Neural cell (in vitro differentiated cells): ENCODE data around the gene SERPINB2. TPM values are rescaled to one million over a fixed set of nuclear protein-coding genes. Genes with fewer than 3 reads are reported as not detected.

Source experiments
- H2AFZ ChIP-seq: fragments of 200-600, 300-800 bp; sonication (generic), shearing (Covaris generic); 2 replicates; pipeline ENCODE4 v1.6.0; 2014; ENCODE audit warnings: low read depth, mild to moderate bottlenecking, antibody characterized with exemption, low read length, moderate library complexity
- H3F3A ChIP-seq: fragments of 200-600 bp; shearing (Covaris generic); 2 replicates; pipeline ENCODE4 v1.6.1; 2016; ENCODE audit warnings: mild to moderate bottlenecking, moderate library complexity, mixed read lengths, antibody characterized with exemption, low read length; ENCODE audit not compliant: insufficient read depth, poor library complexity, severe bottlenecking
- H3K27ac ChIP-seq: fragments of 200-600, 300-800 bp; sonication (generic), shearing (Covaris generic); 2 replicates; pipeline ENCODE4 v1.5.1; 2014; ENCODE audit warnings: mild to moderate bottlenecking, low read length, moderate library complexity
- H3K27me3 ChIP-seq: fragments of 300-800, 200-600 bp; sonication (generic), shearing (Covaris generic); 2 replicates; pipeline ENCODE4 v1.6.0; 2014; ENCODE audit warnings: mild to moderate bottlenecking, low read depth, low read length, moderate library complexity; ENCODE audit not compliant: insufficient read depth
- H3K36me3 ChIP-seq: fragments of 300-800, 200-600 bp; sonication (generic), shearing (Covaris generic); 2 replicates; pipeline ENCODE4 v1.5.1; 2014; ENCODE audit warnings: mild to moderate bottlenecking, antibody characterized with exemption, low read length, moderate library complexity; ENCODE audit not compliant: insufficient read depth
- H3K4me2 ChIP-seq: fragments of 300-800, 200-600 bp; sonication (generic), shearing (Covaris generic); 2 replicates; pipeline ENCODE4 v1.6.0; 2014; ENCODE audit warnings: mild to moderate bottlenecking, low read length
- H3K4me3 ChIP-seq: fragments of 300-800, 200-600 bp; sonication (generic), shearing (Covaris generic); 2 replicates; pipeline ENCODE4 v1.5.1; 2014; ENCODE audit warnings: mild to moderate bottlenecking, low read length, moderate library complexity
- H3K79me2 ChIP-seq: fragments of 200-600 bp; shearing (Covaris generic); replicated peaks from 2 replicates; pipeline ENCODE4 v1.6.0; 2014; ENCODE audit warnings: mild to moderate bottlenecking, low read length, moderate library complexity; ENCODE audit not compliant: insufficient read depth
- H3K9ac ChIP-seq: fragments of 300-800, 200-600 bp; sonication (generic), shearing (Covaris generic); 2 replicates; pipeline ENCODE4 v1.6.1; 2016; ENCODE audit warnings: mild to moderate bottlenecking, low read length, mixed read lengths
- H3K9me2 ChIP-seq: fragments of 200-600 bp; shearing (Covaris generic); 2 replicates; pipeline ENCODE4 v1.6.1; 2016; ENCODE audit warnings: mild to moderate bottlenecking, low read length, mixed read lengths; ENCODE audit not compliant: insufficient read depth
- H3K9me3 ChIP-seq: fragments of 200-600, 300-800 bp; sonication (generic), shearing (Covaris generic); 2 replicates; pipeline ENCODE4 v1.6.1; 2016; ENCODE audit warnings: mild to moderate bottlenecking, mixed run types, low read length, moderate library complexity, mixed read lengths
- H4K20me1 ChIP-seq: fragments of 200-600 bp; shearing (Covaris generic); 2 replicates; pipeline ENCODE4 v1.6.1; 2016; ENCODE audit warnings: mild to moderate bottlenecking, mixed run types; ENCODE audit not compliant: insufficient read depth
- EP300 ChIP-seq: fragments of 450-650 bp; conservative IDR thresholded peaks from 2 replicates; pipeline ENCODE4 v1.6.1; 2014; ENCODE audit warnings: antibody characterized with exemption, mild to moderate bottlenecking, moderate library complexity; ENCODE audit not compliant: poor library complexity, severe bottlenecking
- EZH2 ChIP-seq: fragments of 200-600, 300-800 bp; shearing (Covaris generic), sonication (generic); IDR thresholded peaks from 2 replicates; pipeline ENCODE4 v1.6.1; 2014; ENCODE audit warnings: antibody characterized with exemption, low read length, borderline replicate concordance, mild to moderate bottlenecking; ENCODE audit not compliant: insufficient read depth, poor library complexity, severe bottlenecking
- POLR2AphosphoS5 ChIP-seq: IDR thresholded peaks from 2 replicates; pipeline ENCODE4 v1.6.1; 2012
- RAD21 ChIP-seq: fragments of 450-650 bp; conservative IDR thresholded peaks from 2 replicates; pipeline ENCODE4 v1.6.1; 2014; ENCODE audit warnings: antibody characterized with exemption, mild to moderate bottlenecking, moderate library complexity
- TAF1 ChIP-seq: IDR thresholded peaks from 2 replicates; pipeline ENCODE4 v1.6.1; 2012; ENCODE audit warnings: low read depth
- polyA plus RNA-seq: library from polyadenylated mRNA; depleted of rRNA; stranded (reverse); fragments of >200 nt; gene quantifications from 2 replicates; pipeline ENCODE4 v1.2.3, GENCODE V29; 2014
- TF ChIP-seq, protein P1 (sequence below): IDR thresholded peaks from 2 replicates; pipeline ENCODE4 v1.6.1; 2012; ENCODE audit warnings: borderline replicate concordance

Gene SERPINB2
- polyA plus RNA-seq, 1 donor from 2014 or later: not detected

DNA sequence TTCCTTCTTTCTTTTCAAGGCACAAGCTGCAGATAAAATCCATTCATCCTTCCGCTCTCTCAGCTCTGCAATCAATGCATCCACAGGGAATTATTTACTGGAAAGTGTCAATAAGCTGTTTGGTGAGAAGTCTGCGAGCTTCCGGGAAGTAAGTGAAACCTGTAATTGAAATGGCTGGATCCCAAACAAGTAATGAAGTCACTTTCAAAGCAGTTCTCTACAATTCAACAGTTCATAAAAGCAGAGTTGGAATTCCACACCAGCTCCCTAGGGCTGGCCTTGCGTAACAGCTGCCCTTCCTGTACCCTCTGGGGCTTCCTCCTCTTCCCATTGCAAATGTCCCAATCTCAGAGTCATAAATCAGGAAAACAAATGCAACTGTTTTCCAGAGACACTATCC is 9.6 kb downstream of the SERPINB2 start:
- H3F3A ChIP-seq: no peaks in the 10 kb centered on the region
- H3K4me3 ChIP-seq: no peak overlapping the region
- TF ChIP-seq, protein P1, sequence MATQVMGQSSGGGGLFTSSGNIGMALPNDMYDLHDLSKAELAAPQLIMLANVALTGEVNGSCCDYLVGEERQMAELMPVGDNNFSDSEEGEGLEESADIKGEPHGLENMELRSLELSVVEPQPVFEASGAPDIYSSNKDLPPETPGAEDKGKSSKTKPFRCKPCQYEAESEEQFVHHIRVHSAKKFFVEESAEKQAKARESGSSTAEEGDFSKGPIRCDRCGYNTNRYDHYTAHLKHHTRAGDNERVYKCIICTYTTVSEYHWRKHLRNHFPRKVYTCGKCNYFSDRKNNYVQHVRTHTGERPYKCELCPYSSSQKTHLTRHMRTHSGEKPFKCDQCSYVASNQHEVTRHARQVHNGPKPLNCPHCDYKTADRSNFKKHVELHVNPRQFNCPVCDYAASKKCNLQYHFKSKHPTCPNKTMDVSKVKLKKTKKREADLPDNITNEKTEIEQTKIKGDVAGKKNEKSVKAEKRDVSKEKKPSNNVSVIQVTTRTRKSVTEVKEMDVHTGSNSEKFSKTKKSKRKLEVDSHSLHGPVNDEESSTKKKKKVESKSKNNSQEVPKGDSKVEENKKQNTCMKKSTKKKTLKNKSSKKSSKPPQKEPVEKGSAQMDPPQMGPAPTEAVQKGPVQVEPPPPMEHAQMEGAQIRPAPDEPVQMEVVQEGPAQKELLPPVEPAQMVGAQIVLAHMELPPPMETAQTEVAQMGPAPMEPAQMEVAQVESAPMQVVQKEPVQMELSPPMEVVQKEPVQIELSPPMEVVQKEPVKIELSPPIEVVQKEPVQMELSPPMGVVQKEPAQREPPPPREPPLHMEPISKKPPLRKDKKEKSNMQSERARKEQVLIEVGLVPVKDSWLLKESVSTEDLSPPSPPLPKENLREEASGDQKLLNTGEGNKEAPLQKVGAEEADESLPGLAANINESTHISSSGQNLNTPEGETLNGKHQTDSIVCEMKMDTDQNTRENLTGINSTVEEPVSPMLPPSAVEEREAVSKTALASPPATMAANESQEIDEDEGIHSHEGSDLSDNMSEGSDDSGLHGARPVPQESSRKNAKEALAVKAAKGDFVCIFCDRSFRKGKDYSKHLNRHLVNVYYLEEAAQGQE: peak; percentile 59
- TF ChIP-seq EP300 (no peak), POLR2AphosphoS5 (peak; percentile 76)
- no peaks in the 10 kb centered on the region for H3K9me3 ChIP-seq
- H3K36me3 ChIP-seq: no peaks in the 10 kb centered on the region
- no peaks in the 10 kb centered on the region for H3K27me3 ChIP-seq
- H4K20me1 ChIP-seq: no peaks in the 10 kb centered on the region
- no peak overlapping the region for H2AFZ ChIP-seq
- H3K79me2 ChIP-seq: no peaks in the 10 kb centered on the region
- no peak overlapping the region for H3K9ac ChIP-seq
- no peaks in the 10 kb centered on the region for H3K9me2 ChIP-seq
- H3K4me2 ChIP-seq: no peak overlapping the region
- H3K27ac ChIP-seq: no peak overlapping the region

DNA sequence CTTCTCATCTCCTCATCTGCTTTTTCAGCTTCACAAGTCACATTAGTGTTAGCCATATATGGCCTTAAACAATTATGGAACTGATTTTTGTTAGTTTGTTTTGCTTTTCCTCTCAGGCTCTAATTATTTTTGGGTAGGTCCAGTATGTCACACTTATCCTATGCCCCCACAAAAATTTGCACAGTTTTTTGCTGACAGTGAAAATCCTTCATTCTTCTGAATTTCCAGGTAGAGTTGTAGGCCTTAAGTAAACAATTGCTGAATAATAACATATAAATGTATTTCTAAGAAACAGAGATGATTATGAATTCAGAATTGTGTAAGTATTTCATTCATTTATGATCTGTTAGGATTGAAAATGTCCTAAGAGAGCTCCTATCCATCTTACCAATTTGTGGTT is 11.7 kb downstream of the SERPINB2 start:
- H3K4me2 ChIP-seq: no peak overlapping the region
- H3K36me3 ChIP-seq: no peaks in the 10 kb centered on the region
- no peak overlapping the region for H2AFZ ChIP-seq
- H3K4me3 ChIP-seq: no peak overlapping the region
- no peaks in the 10 kb centered on the region for H3K9me2 ChIP-seq
- no peaks in the 10 kb centered on the region for H3F3A ChIP-seq
- no peak overlapping the region for H3K9ac ChIP-seq
- H3K27ac ChIP-seq: no peak overlapping the region
- H3K27me3 ChIP-seq: no peaks in the 10 kb centered on the region
- H3K9me3 ChIP-seq: no peaks in the 10 kb centered on the region
- H4K20me1 ChIP-seq: no peaks in the 10 kb centered on the region
- TF ChIP-seq, protein P1: no peak
- no peak for TF ChIP-seq RAD21
- TF ChIP-seq EZH2: no peak
- H3K79me2 ChIP-seq: no peaks in the 10 kb centered on the region

DNA sequence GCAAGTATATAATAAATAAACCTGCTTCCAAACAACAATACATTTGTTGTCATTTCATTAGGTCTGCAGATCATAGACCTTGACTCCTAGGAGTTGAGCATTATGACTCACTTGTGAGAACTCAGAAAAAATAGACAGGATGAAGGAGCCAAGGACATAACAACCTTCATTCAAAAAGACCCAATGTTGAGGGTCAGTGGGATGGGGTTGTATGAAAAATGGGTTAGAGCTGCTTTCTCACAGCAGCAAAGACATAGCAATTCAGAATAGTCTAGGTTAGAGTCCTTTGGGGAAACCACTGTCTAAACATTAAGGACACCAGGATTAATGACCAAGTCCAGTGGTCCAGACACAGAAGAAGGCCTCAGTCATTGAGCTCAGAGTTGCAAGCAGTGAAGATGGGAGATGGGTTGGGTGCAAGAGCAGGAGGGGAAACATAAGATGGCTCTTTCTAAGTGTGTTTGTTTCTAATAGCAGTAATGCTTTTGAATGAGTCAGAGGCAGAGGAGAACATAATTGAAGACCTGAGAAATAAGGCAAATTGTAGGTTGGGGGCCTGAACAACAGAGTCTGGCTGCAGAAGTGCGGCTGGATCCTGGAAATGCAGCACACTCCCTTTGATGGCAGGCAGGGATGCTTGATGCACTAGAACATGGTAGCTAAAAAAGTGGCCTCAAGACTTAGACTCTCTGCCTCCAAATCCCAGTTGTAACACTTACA is 16.5 kb downstream of the SERPINB2 start:
- Histone ChIP-seq H3K36me3 (no peaks in the 10 kb centered on the region), H3K27ac (no peak overlapping the region), H3K27me3 (no peaks in the 10 kb centered on the region), H3K9ac (no peak overlapping the region), H3K79me2 (no peaks in the 10 kb centered on the region), H4K20me1 (no peaks in the 10 kb centered on the region), H3F3A (no peaks in the 10 kb centered on the region), H3K9me3 (no peaks in the 10 kb centered on the region), H3K9me2 (no peaks in the 10 kb centered on the region), H3K4me3 (no peak overlapping the region), H2AFZ (no peak overlapping the region), H3K4me2 (no peak overlapping the region)
- TF ChIP-seq TAF1 (no peak), POLR2AphosphoS5 (no peak), EZH2 (no peak)
